Cardiac muscle cell (in vitro differentiated cells and primary cell): Measurements from ENCODE around the gene GRXCR1. TPM values are rescaled to one million over a fixed set of nuclear protein-coding genes. Genes with fewer than 3 reads are reported as not detected.

Source experiments
- DNase-seq, 2 donors: peaks; one replicate each; pipeline versions ENCODE4 v3.0.0 to v3.0.0-alpha.2; 2010 to 2017; ENCODE audit warnings: low read depth in 1 of 2, low spot score in 1 of 2
- H3K27ac ChIP-seq: fragments of 200-600 bp; sonication (generic); 2 replicates; pipeline ENCODE4 v1.5.1; 2016
- H3K27me3 ChIP-seq: fragments of 200-600 bp; sonication (generic); 2 replicates; pipeline ENCODE4 v1.6.0; 2016; ENCODE audit warnings: control low read depth
- H3K36me3 ChIP-seq: fragments of 200-600 bp; sonication (generic); 2 replicates; pipeline ENCODE4 v1.5.1; 2016; ENCODE audit warnings: control low read depth
- H3K4me1 ChIP-seq: fragments of 200-600 bp; sonication (generic); 2 replicates; pipeline ENCODE4 v1.8.1; 2017; ENCODE audit warnings: low read depth, mild to moderate bottlenecking, mixed run types
- H3K4me3 ChIP-seq: fragments of 200-600 bp; sonication (generic); 2 replicates; pipeline ENCODE4 v1.5.1; 2016; ENCODE audit warnings: mild to moderate bottlenecking
- H3K9me3 ChIP-seq: fragments of 200-600 bp; sonication (generic); 2 replicates; pipeline ENCODE4 v1.5.1; 2017; ENCODE audit warnings: low read depth, mild to moderate bottlenecking, control low read depth
- CTCF ChIP-seq: IDR thresholded peaks from 2 replicates; pipeline ENCODE4 v1.5.1; 2012; ENCODE audit warnings: low read depth, mild to moderate bottlenecking, low read length
- polyA plus RNA-seq: library from polyadenylated mRNA; unstranded; fragments of >200 nt; fragmentation: Nextera tagmentation; extraction: Ambion mirVana; gene quantifications from 2 replicates; pipeline ENCODE4 v1.2.1, GENCODE V29; 2016
- total RNA-seq: library from RNA; depleted of rRNA; stranded (reverse); fragments of >200 nt; gene quantifications from 2 replicates; pipeline ENCODE4 v1.2.3, GENCODE V29; 2016

The GRXCR1 gene
- total and polyA plus RNA-seq, 2 experiments from 2014 or later: not detected

- Histone ChIP-seq H3K36me3 (no peaks in the 10 kb centered on the region), H3K4me3 (no peak overlapping the region), H3K27me3 (no peaks in the 10 kb centered on the region), H3K27ac (no peak overlapping the region), H3K9me3 (no peaks in the 10 kb centered on the region), H3K4me1 (no peaks in the 10 kb centered on the region)
- TF ChIP-seq CTCF: peak; percentile 66
- peak; percentile 43 to 56 for DNase-seq
Observed at GRCh38 chr4:42995343-42995944, 102.9 kb downstream of the GRXCR1 start.

GRCh38 chr4:43008793-43009192, 116.3 kb downstream of the GRXCR1 start:
- no peaks in the 10 kb centered on the region for H3K4me1 ChIP-seq
- no peak for TF ChIP-seq CTCF

GRCh38 chr4:43014256-43014655, 121.7 kb downstream of the GRXCR1 start:
- Histone ChIP-seq H3K9me3 (no peaks in the 10 kb centered on the region), H3K4me1 (no peaks in the 10 kb centered on the region), H3K4me3 (no peak overlapping the region), H3K27ac (no peak overlapping the region), H3K27me3 (no peaks in the 10 kb centered on the region), H3K36me3 (no peaks in the 10 kb centered on the region)
- DNase-seq: no peak
- no peak for TF ChIP-seq CTCF

More at GRCh38 chr4:43008793-43009192, 116.3 kb downstream of the GRXCR1 start:
- H3K27ac ChIP-seq: no peak overlapping the region
- H3K36me3 ChIP-seq: no peaks in the 10 kb centered on the region
- no peak overlapping the region for H3K4me3 ChIP-seq
- no peak for DNase-seq
- H3K27me3 ChIP-seq: no peaks in the 10 kb centered on the region
- no peaks in the 10 kb centered on the region for H3K9me3 ChIP-seq

GRCh38 chr4:43041632-43042031, 149.1 kb downstream of the GRXCR1 start:
- TF ChIP-seq CTCF: no peak
- no peak overlapping the region for H3K4me3 ChIP-seq
- DNase-seq: no peak
- H3K36me3 ChIP-seq: no peaks in the 10 kb centered on the region
- H3K27ac ChIP-seq: no peak overlapping the region
- no peaks in the 10 kb centered on the region for H3K4me1 ChIP-seq
- no peaks in the 10 kb centered on the region for H3K27me3 ChIP-seq
- no peaks in the 10 kb centered on the region for H3K9me3 ChIP-seq

GRCh38 chr4:43047058-43047457, 154.5 kb downstream of the GRXCR1 start:
- no peaks in the 10 kb centered on the region for H3K4me1 ChIP-seq
- no peak overlapping the region for H3K4me3 ChIP-seq
- H3K27me3 ChIP-seq: no peaks in the 10 kb centered on the region
- H3K9me3 ChIP-seq: no peaks in the 10 kb centered on the region
- no peak for DNase-seq
- H3K36me3 ChIP-seq: no peaks in the 10 kb centered on the region
- no peak for TF ChIP-seq CTCF
- H3K27ac ChIP-seq: no peak overlapping the region
